ENCODE data around the gene SERGEF.

- TF ChIP-seq CTCF (conservative IDR thresholded peaks at IDR 0.05; ENCODE audit: low read depth, low read length) = no peak
- no peak for TF ChIP-seq FOS (IDR thresholded peaks at IDR 0.05; ENCODE audit: low read depth, low read length)
- TF ChIP-seq POLR2A (IDR thresholded peaks at IDR 0.05; ENCODE audit: low read depth, low read length) = no peak
- TF ChIP-seq RAD21 (IDR thresholded peaks at IDR 0.05; ENCODE audit: low read length) = no peak
- no peak for TF ChIP-seq SMC3 (IDR thresholded peaks at IDR 0.05; ENCODE audit: low read depth, low read length)
- TF ChIP-seq, protein P1, sequence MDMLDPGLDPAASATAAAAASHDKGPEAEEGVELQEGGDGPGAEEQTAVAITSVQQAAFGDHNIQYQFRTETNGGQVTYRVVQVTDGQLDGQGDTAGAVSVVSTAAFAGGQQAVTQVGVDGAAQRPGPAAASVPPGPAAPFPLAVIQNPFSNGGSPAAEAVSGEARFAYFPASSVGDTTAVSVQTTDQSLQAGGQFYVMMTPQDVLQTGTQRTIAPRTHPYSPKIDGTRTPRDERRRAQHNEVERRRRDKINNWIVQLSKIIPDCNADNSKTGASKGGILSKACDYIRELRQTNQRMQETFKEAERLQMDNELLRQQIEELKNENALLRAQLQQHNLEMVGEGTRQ (IDR thresholded peaks at IDR 0.05; ENCODE audit: low read depth, low read length) = no peak
- no peak for TF ChIP-seq NFE2L2 (IDR thresholded peaks at IDR 0.05; ENCODE audit: low read depth, low read length)
- no peak for TF ChIP-seq CEBPB (IDR thresholded peaks at IDR 0.05; ENCODE audit: low read depth, low read length)
- no peak for TF ChIP-seq MAFK (IDR thresholded peaks at IDR 0.05; ENCODE audit: low read depth, low read length)
- no peak for TF ChIP-seq RFX5 (IDR thresholded peaks at IDR 0.05; ENCODE audit: low read depth, low read length)
- TF ChIP-seq RCOR1 (IDR thresholded peaks at IDR 0.05; ENCODE audit: insufficient replicate concordance, low read length) = no peak
- TF ChIP-seq MAZ (IDR thresholded peaks at IDR 0.05; ENCODE audit: borderline replicate concordance, low read depth, low read length) = no peak
- TF ChIP-seq CHD1 (IDR thresholded peaks at IDR 0.05; ENCODE audit: low read depth, low read length) = no peak
- no peak for TF ChIP-seq BHLHE40 (IDR thresholded peaks at IDR 0.05; ENCODE audit: low read depth, low read length)
Measured at GRCh38 chr11:17794981-17795380, 217.9 kb downstream of the SERGEF start.

Measured in IMR-90 (cell line).